Endothelial cell of umbilical vein (primary cell): ENCODE results near the gene CTDSPL. TPM values are rescaled to one million over a fixed set of nuclear protein-coding genes. Genes with fewer than 3 reads are reported as not detected.

Experiments
- BruUV-seq: library from RNA; stranded (reverse); fragments of 400-500 nt; replicated peaks from 2 replicates; lab custom pipeline; 2021; lab: Mats Ljungman, UMichigan
- CTCF ChIA-PET: fragments of 300-600, 350-600 bp; sonication (Branson Sonifier 250); formaldehyde crosslinking; loops from one replicate; lab custom pipeline; 2021; ENCODE audit warnings: antibody characterized with exemption, inconsistent platforms; lab: Charles Lee
- POLR2A ChIA-PET: fragments of 300-600, 350-600 bp; sonication (Branson Sonifier 250); formaldehyde crosslinking; loops from one replicate; lab custom pipeline; 2021; ENCODE audit warnings: antibody characterized with exemption, inconsistent platforms; lab: Charles Lee
- DNase-seq: peaks from one replicate; pipeline ENCODE4 v3.0.0-alpha.2; 2011; ENCODE audit warnings: low read depth, low spot score
- FAIRE-seq: peaks from 2 replicates; lab custom pipeline; 2011; peaks lifted over from hg19 to GRCh38; lab: Jason Lieb, UNC
- H2AFZ ChIP-seq: 2 replicates; pipeline ENCODE4 v1.6.0; 2012; ENCODE audit warnings: low read depth, low read length, control low read depth, inconsistent platforms
- H3K27ac ChIP-seq: 2 replicates; pipeline ENCODE4 v1.5.1; 2011; ENCODE audit warnings: low read depth, mild to moderate bottlenecking, control low read depth, low read length, moderate library complexity; ENCODE audit not compliant: insufficient read depth
- H3K27me3 ChIP-seq, 2 experiments: 2 replicates each; pipeline versions ENCODE4 v1.6.0 to v1.6.1; 2011; ENCODE audit warnings: low read length in 2 of 2, mixed read lengths in 1 of 2; ENCODE audit not compliant: control insufficient read depth in 2 of 2, insufficient read depth in 2 of 2
- H3K36me3 ChIP-seq, 2 experiments: 2 replicates in 1 of 2; 3 replicates in 1 of 2; pipeline ENCODE4 v1.5.1; 2011; ENCODE audit warnings: low read length in 2 of 2, mild to moderate bottlenecking in 1 of 2, moderate library complexity in 1 of 2; ENCODE audit not compliant: control insufficient read depth in 2 of 2, insufficient read depth in 2 of 2; ENCODE audit errors: extremely low read depth in 1 of 2
- H3K4me1 ChIP-seq: 3 replicates; pipeline ENCODE4 v1.5.1; 2011; ENCODE audit warnings: mild to moderate bottlenecking, low read length; ENCODE audit not compliant: control insufficient read depth, insufficient read depth; ENCODE audit errors: extremely low read depth
- H3K4me2 ChIP-seq: 2 replicates; pipeline ENCODE4 v1.6.1; 2011; ENCODE audit warnings: low read length, control low read depth, mixed read lengths; ENCODE audit not compliant: insufficient read depth
- H3K4me3 ChIP-seq, 3 experiments: fragments of 200-600 bp in 1 of 3; sonication (generic), shearing (Covaris generic) in 1 of 3; replicated peaks in 1 of 3; 2 replicates each; pipeline ENCODE4 v1.5.1; 2011 to 2016; ENCODE audit warnings: control low read depth in 3 of 3, low read length in 3 of 3, mild to moderate bottlenecking in 2 of 3, inconsistent platforms in 1 of 3, low read depth in 1 of 3, moderate library complexity in 1 of 3; ENCODE audit not compliant: insufficient read depth in 1 of 3
- H3K79me2 ChIP-seq: 2 replicates; pipeline ENCODE4 v1.6.0; 2012; ENCODE audit warnings: low read length, inconsistent platforms; ENCODE audit not compliant: control insufficient read depth, insufficient read depth
- H3K9ac ChIP-seq: replicated peaks from 2 replicates; pipeline ENCODE3; 2011; ENCODE audit warnings: low read length, control low read depth; ENCODE audit not compliant: insufficient read depth; ENCODE audit errors: extremely low read depth
- H3K9me1 ChIP-seq: replicated peaks from 3 replicates; pipeline ENCODE4 v1.6.0; 2011; ENCODE audit warnings: mild to moderate bottlenecking, low read length; ENCODE audit not compliant: control insufficient read depth, insufficient read depth; ENCODE audit errors: extremely low read depth
- H3K9me3 ChIP-seq: replicated peaks from 2 replicates; pipeline ENCODE4 v1.5.1; 2012; ENCODE audit warnings: low read length, inconsistent platforms; ENCODE audit not compliant: control insufficient read depth, insufficient read depth
- H4K20me1 ChIP-seq: replicated peaks from 2 replicates; pipeline ENCODE3; 2011; ENCODE audit warnings: mild to moderate bottlenecking, low read length; ENCODE audit not compliant: control insufficient read depth, insufficient read depth; ENCODE audit errors: extremely low read depth
- CTCF ChIP-seq, 2 donors: IDR thresholded peaks; 1 replicate in 1 of 2; 2 replicates in 1 of 2; pipeline ENCODE4 v1.5.1; 2011; ENCODE audit warnings: low read length in 2 of 2, mild to moderate bottlenecking in 2 of 2, moderate library complexity in 2 of 2, control low read depth in 1 of 2, inconsistent platforms in 1 of 2, low read depth in 1 of 2; ENCODE audit not compliant: insufficient read depth in 1 of 2; ENCODE audit errors: extremely low read depth in 1 of 2
- EZH2 ChIP-seq: IDR thresholded peaks from 2 replicates; pipeline ENCODE4 v1.6.1; 2012; ENCODE audit warnings: borderline replicate concordance, low read depth, mild to moderate bottlenecking, moderate library complexity, low read length, inconsistent platforms; ENCODE audit not compliant: severe bottlenecking
- FOS ChIP-seq: IDR thresholded peaks from 2 replicates; pipeline ENCODE4 v1.6.1; 2011; ENCODE audit warnings: mild to moderate bottlenecking, low read length, moderate library complexity, borderline replicate concordance; ENCODE audit not compliant: insufficient read depth
- GATA2 ChIP-seq: IDR thresholded peaks from 2 replicates; pipeline ENCODE4 v1.7.0; 2011; ENCODE audit warnings: low read depth, mild to moderate bottlenecking, moderate library complexity, mixed read lengths, low read length; ENCODE audit not compliant: insufficient read length, insufficient read depth
- JUN ChIP-seq: IDR thresholded peaks from 2 replicates; pipeline ENCODE4 v1.6.1; 2011; ENCODE audit warnings: borderline replicate concordance, low read depth; ENCODE audit not compliant: insufficient read length, insufficient read depth
- MAX ChIP-seq: IDR thresholded peaks from 2 replicates; pipeline ENCODE4 v1.6.1; 2011; ENCODE audit not compliant: insufficient read depth, insufficient read length
- MYC ChIP-seq: IDR thresholded peaks from one replicate; pipeline ENCODE4 v1.6.1; 2011; ENCODE audit warnings: mild to moderate bottlenecking, low read depth, low read length
- POLR2A ChIP-seq: IDR thresholded peaks from 2 replicates; pipeline ENCODE4 v1.6.1; 2012; ENCODE audit warnings: low read depth, mild to moderate bottlenecking, control low read depth, low read length
- POLR2AphosphoS5 ChIP-seq: IDR thresholded peaks from 2 replicates; pipeline ENCODE4 v1.6.1; 2012; ENCODE audit warnings: low read depth, mild to moderate bottlenecking, control low read depth, low read length, moderate library complexity; ENCODE audit not compliant: insufficient read depth
- dilution Hi-C: fragments of 300-500 bp; cut with MboI; formaldehyde crosslinking; loops from one replicate; pipeline ENCODE4 v1.15.0; 2019; ENCODE audit warnings: low sequenced_read_pairs; ENCODE audit not compliant: extremely low pct_ligation_motif_present
- intact Hi-C: fragments of 100-400 bp; cut with micrococcal nuclease; formaldehyde crosslinking; loops from one replicate; pipeline ENCODE4 v1.10.0; 2022
- polyA plus RNA-seq, 4 experiments: library from polyadenylated mRNA; depleted of rRNA in 3 of 4; stranded (reverse) in 3 of 4; unstranded in 1 of 4; fragments of >200 nt; gene quantifications; 2 replicates each; pipeline versions ENCODE4 v1.2.1 to v1.2.3, GENCODE V29; 2011 to 2012; ENCODE audit warnings: missing spikeins in 1 of 4
- total RNA-seq: library from RNA; stranded (reverse); gene quantifications from 2 replicates; pipeline ENCODE4 v1.2.3, GENCODE V29; 2021

CTDSPL gene
- total and polyA plus RNA-seq, 2 donors (not counting 3 experiments of a cell fraction or from before 2014, with no cell fraction given) = 30.1 to 43.2 TPM

GRCh38 chr3:37888421-37888820, 26.7 kb downstream of the CTDSPL start:
- no peak overlapping the region for H3K27ac ChIP-seq
- CTCF ChIA-PET = interaction anchor here (0.8 to 1.7 kb wide), 5 partner anchors 10 to 79 kb away, joined by 3 read pairs; no protein-coding TSS in a partner anchor
- no peak overlapping the region for H3K4me2 ChIP-seq
- BruUV-seq = no TSS peak
- FAIRE-seq (no peak), DNase-seq (no peak)
- H3K9me3 ChIP-seq = no peaks in the 10 kb centered on the region
- POLR2A ChIA-PET = no interaction called here
- H3K79me2 ChIP-seq = no peaks in the 10 kb centered on the region
- no peak for TF ChIP-seq POLR2A
- no peak for TF ChIP-seq JUN
- TF ChIP-seq MYC = no peak
- no peak for TF ChIP-seq POLR2AphosphoS5
- TF ChIP-seq GATA2 = no peak
- no peak for TF ChIP-seq FOS
- no peak for TF ChIP-seq EZH2
- TF ChIP-seq CTCF (IDR thresholded peaks at IDR 0.05; ENCODE audit: extremely low read depth in 1 of 2, insufficient read depth in 1 of 2, low read depth in 1 of 2, low read length in 2 of 2) = no peak
- no peak for TF ChIP-seq MAX
- H2AFZ ChIP-seq = no peak overlapping the region
- no peaks in the 10 kb centered on the region for H3K9me1 ChIP-seq
- dilution Hi-C loops = no loop called here
- peaks cover 15% of the 10 kb centered on the region for H3K4me1 ChIP-seq
- no peaks in the 10 kb centered on the region for H3K36me3 ChIP-seq
- H3K4me3 ChIP-seq = no peak overlapping the region
- H3K9ac ChIP-seq = no peak overlapping the region
- no peaks in the 10 kb centered on the region for H3K27me3 ChIP-seq
- intact Hi-C loops = no loop called here
- H4K20me1 ChIP-seq = no peaks in the 10 kb centered on the region
